DND-41 (cell line): ENCODE data around the gene SUCLG2.

ENCODE experiments used
- CTCF ChIP-seq: IDR thresholded peaks from 2 replicates; pipeline ENCODE4 v1.5.1; 2012; ENCODE audit warnings: borderline replicate concordance, low read length, moderate library complexity, mild to moderate bottlenecking; ENCODE audit not compliant: poor library complexity, severe bottlenecking; ENCODE audit errors: extremely low read depth
- EZH2 ChIP-seq: IDR thresholded peaks from 3 replicates; pipeline ENCODE4 v1.6.1; 2012; ENCODE audit warnings: borderline replicate concordance, low read depth, mild to moderate bottlenecking, moderate library complexity, low read length, inconsistent platforms; ENCODE audit not compliant: severe bottlenecking

DNA sequence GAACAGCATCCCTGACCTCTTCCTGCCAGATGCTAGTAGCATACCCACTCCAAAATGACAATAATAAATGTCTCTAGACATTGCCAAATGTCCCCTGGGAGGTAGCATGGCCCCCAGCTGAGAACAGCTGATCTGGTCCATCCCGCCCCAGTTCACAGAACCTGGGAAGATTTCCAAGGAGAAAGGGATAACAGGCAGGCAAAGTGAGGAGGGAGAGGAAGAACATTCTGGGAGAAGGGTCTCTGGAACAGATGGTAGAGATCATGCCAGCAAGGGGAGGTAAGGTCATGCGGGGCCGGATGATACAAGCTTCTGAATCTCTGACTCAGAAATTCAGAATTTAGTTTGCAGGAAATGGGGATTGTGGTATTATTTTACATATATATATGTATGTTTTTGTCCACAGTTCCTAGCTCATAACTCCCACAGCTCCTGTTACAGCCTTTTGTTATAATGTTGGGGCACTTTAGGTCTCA, 192.7 kb downstream of the SUCLG2 start:
- TF ChIP-seq CTCF (no peak), EZH2 (no peak)
